Endodermal cell (in vitro differentiated cells): ENCODE results near the gene CFAP46. TPM values are rescaled to one million over a fixed set of nuclear protein-coding genes. Genes with fewer than 3 reads are reported as not detected.

Experiments
- DNase-seq: peaks from one replicate; pipeline ENCODE4 v3.0.0-alpha.2; 2017
- H3K27ac ChIP-seq: 2 replicates; pipeline ENCODE4 v1.5.1; 2013; ENCODE audit warnings: mild to moderate bottlenecking, low read depth, low read length, moderate library complexity
- H3K27me3 ChIP-seq: 2 replicates; pipeline ENCODE4 v1.6.1; 2013; ENCODE audit warnings: mild to moderate bottlenecking, low read length, moderate library complexity; ENCODE audit not compliant: insufficient read depth, control insufficient read depth, poor library complexity, severe bottlenecking
- H3K36me3 ChIP-seq: 2 replicates; pipeline ENCODE4 v1.7.0; 2013; ENCODE audit warnings: mild to moderate bottlenecking, low read length, moderate library complexity; ENCODE audit not compliant: control insufficient read depth, insufficient read depth
- H3K4me1 ChIP-seq: one replicate; pipeline ENCODE4 v1.7.0; 2013; ENCODE audit warnings: low read length; ENCODE audit not compliant: control insufficient read depth, insufficient read depth
- H3K4me3 ChIP-seq: 2 replicates; pipeline ENCODE4 v1.5.1; 2013; ENCODE audit warnings: mild to moderate bottlenecking, low read length, moderate library complexity
- H3K9ac ChIP-seq: 2 replicates; pipeline ENCODE4 v1.6.1; 2013; ENCODE audit warnings: mild to moderate bottlenecking, low read length, moderate library complexity; ENCODE audit not compliant: poor library complexity, severe bottlenecking; ENCODE audit errors: extremely low read depth
- H3K9me3 ChIP-seq: 2 replicates; pipeline ENCODE4 v1.6.1; 2013; ENCODE audit warnings: mild to moderate bottlenecking, low read length, moderate library complexity; ENCODE audit not compliant: control insufficient read depth
- H3K27ac Mint-ChIP-seq: 2 replicates; pipeline ENCODE4 v1.8.0; 2020; ENCODE audit warnings: mixed read lengths
- H3K27me3 Mint-ChIP-seq: 2 replicates; pipeline ENCODE4 v1.8.0; 2021; ENCODE audit warnings: mild to moderate bottlenecking, mixed read lengths; ENCODE audit not compliant: insufficient read depth
- H3K36me3 Mint-ChIP-seq: 2 replicates; pipeline ENCODE4 v1.8.0; 2020; ENCODE audit warnings: low read depth, mixed read lengths
- H3K4me1 Mint-ChIP-seq: 2 replicates; pipeline ENCODE4 v1.8.0; 2020; ENCODE audit warnings: mixed read lengths
- H3K4me3 Mint-ChIP-seq: 2 replicates; pipeline ENCODE4 v1.8.0; 2020; ENCODE audit warnings: mild to moderate bottlenecking, moderate library complexity, mixed read lengths
- H3K9me3 Mint-ChIP-seq: 2 replicates; pipeline ENCODE4 v1.8.0; 2020; ENCODE audit warnings: mild to moderate bottlenecking, mixed read lengths
- CTCF ChIP-seq: fragments of 200-600 bp; sonication (generic); conservative IDR thresholded peaks from 2 replicates; pipeline ENCODE4 v1.5.0; 2021; ENCODE audit warnings: antibody characterized with exemption, mild to moderate bottlenecking
- WGBS, 2 experiments: methylation state at CpG; one replicate each; pipeline versions ENCODE4 v1.1.5 to v1.1.7; 2013; ENCODE audit warnings: missing lambda C conversion rate in 2 of 2, mixed read lengths in 1 of 2; ENCODE audit not compliant: insufficient coverage in 1 of 2, insufficient read length in 1 of 2; 5-methylcytosine and 5-hydroxymethylcytosine counted together
- total RNA-seq, 2 donors: library from RNA; stranded (reverse); fragmentation: NEBNext Ultra II Directional in 1 of 2; extraction: Animal tissue kit (Norgen Biotek cat#: 25700) in 1 of 2; gene quantifications; 2 replicates in 1 of 2; 3 replicates in 1 of 2; pipeline ENCODE4 v1.2.1, GENCODE V29; 2021

Gene CFAP46
- total RNA-seq, 2 donors from 2014 or later, result 9.9 to 10.5 TPM

- TF ChIP-seq CTCF, result no peak
- 93 to 96% methylated on average over 26 to 33 of the region's 33 CpGs for WGBS, 2 experiments
- H3K4me3 Mint-ChIP-seq, result no peak overlapping the region
- H3K9me3 Mint-ChIP-seq, result no peaks in the 10 kb centered on the region
- Histone ChIP-seq H3K4me3 (no peak overlapping the region), H3K4me1 (no peaks in the 10 kb centered on the region), H3K36me3 (no peaks in the 10 kb centered on the region), H3K27me3 (no peaks in the 10 kb centered on the region), H3K9me3 (no peaks in the 10 kb centered on the region), H3K9ac (no peak overlapping the region), H3K27ac (no peak overlapping the region)
- H3K27ac Mint-ChIP-seq, result no peak overlapping the region
- H3K36me3 Mint-ChIP-seq, result no peaks in the 10 kb centered on the region
- no peaks in the 10 kb centered on the region for H3K27me3 Mint-ChIP-seq
- DNase-seq, result no peak
- H3K4me1 Mint-ChIP-seq, result peaks cover 5% of the 10 kb centered on the region
Observed at GRCh38 chr10:132908621-132909295, 33.6 kb downstream of the CFAP46 start.

GRCh38 chr10:132907821-132908620 is 34.3 kb downstream of the CFAP46 start:
- no peaks in the 10 kb centered on the region for H3K36me3 ChIP-seq
- DNase-seq, result no peak
- TF ChIP-seq CTCF, result no peak
- Mint-ChIP-seq H3K27ac (no peak overlapping the region), H3K4me1 (peaks cover 5% of the 10 kb centered on the region), H3K9me3 (no peaks in the 10 kb centered on the region), H3K27me3 (no peaks in the 10 kb centered on the region), H3K4me3 (no peak overlapping the region), H3K36me3 (no peaks in the 10 kb centered on the region)
- no peak overlapping the region for H3K4me3 ChIP-seq
- no peaks in the 10 kb centered on the region for H3K9me3 ChIP-seq
- 94 to 95% methylated on average over 32 to 41 of the region's 41 CpGs for WGBS, 2 experiments
- no peaks in the 10 kb centered on the region for H3K27me3 ChIP-seq
- H3K9ac ChIP-seq, result no peak overlapping the region
- no peaks in the 10 kb centered on the region for H3K4me1 ChIP-seq
- H3K27ac ChIP-seq, result no peak overlapping the region

- H3K4me3 ChIP-seq, result no peak overlapping the region
- H3K36me3 ChIP-seq, result no peaks in the 10 kb centered on the region
- H3K4me3 Mint-ChIP-seq, result no peak overlapping the region
- no peaks in the 10 kb centered on the region for H3K9me3 ChIP-seq
- H3K27ac Mint-ChIP-seq, result no peak overlapping the region
- peaks cover 5% of the 10 kb centered on the region for H3K4me1 Mint-ChIP-seq
- no peaks in the 10 kb centered on the region for H3K27me3 Mint-ChIP-seq
- H3K36me3 Mint-ChIP-seq, result no peaks in the 10 kb centered on the region
- no peaks in the 10 kb centered on the region for H3K9me3 Mint-ChIP-seq
- H3K27ac ChIP-seq, result no peak overlapping the region
- H3K4me1 ChIP-seq, result no peaks in the 10 kb centered on the region
- no peak overlapping the region for H3K9ac ChIP-seq
- TF ChIP-seq CTCF, result no peak
- H3K27me3 ChIP-seq, result no peaks in the 10 kb centered on the region
- DNase-seq, result no peak
- 95 to 97% methylated on average over 15 to 19 of the region's 19 CpGs for WGBS, 2 experiments
Observed at GRCh38 chr10:132906836-132907235, 35.5 kb downstream of the CFAP46 start.
